T1000 (cell line): ENCODE results near the gene CDC42EP2.

Experiments
- DNase-seq: peaks from one replicate; lab custom pipeline; 2025; ENCODE audit warnings: mixed read lengths; lab: John Stamatoyannopoulos, UW

Gene CDC42EP2

GRCh38 chr11:65298131-65298535 lies 16.5 kb upstream of the CDC42EP2 start:
- DNase-seq = no peak

GRCh38 chr11:65298655-65299179 lies 15.9 kb upstream of the CDC42EP2 start:
- no peak for DNase-seq

GRCh38 chr11:65300621-65301275 lies 13.9 kb upstream of the CDC42EP2 start:
- no peak for DNase-seq

GRCh38 chr11:65301491-65302329 lies 13.0 kb upstream of the CDC42EP2 start:
- DNase-seq = no peak

- no peak for DNase-seq
These were observed 11.1 kb upstream of the CDC42EP2 start for GRCh38 chr11:65303555-65303954.

- no peak for DNase-seq
These were observed 10.6 kb upstream of the CDC42EP2 start for GRCh38 chr11:65304110-65304509.

GRCh38 chr11:65304613-65305012 lies 10.1 kb upstream of the CDC42EP2 start:
- DNase-seq = no peak

- no peak for DNase-seq
These were observed 9.0 kb upstream of the CDC42EP2 start for GRCh38 chr11:65305501-65306268.

- no peak for DNase-seq
These were observed 7.1 kb upstream of the CDC42EP2 start for GRCh38 chr11:65307298-65308229.

GRCh38 chr11:65308281-65308891 lies 6.3 kb upstream of the CDC42EP2 start:
- DNase-seq = no peak

GRCh38 chr11:65309006-65309405 lies 5.7 kb upstream of the CDC42EP2 start:
- DNase-seq = no peak

GRCh38 chr11:65310215-65310614 lies 4.5 kb upstream of the CDC42EP2 start:
- DNase-seq = no peak

- no peak for DNase-seq
These were observed 3.9 kb upstream of the CDC42EP2 start for GRCh38 chr11:65310736-65311135.

GRCh38 chr11:65311170-65311678 lies 3.4 kb upstream of the CDC42EP2 start:
- DNase-seq = peak; percentile 89

- peak; percentile 82 for DNase-seq
These were observed 669 bp downstream of the CDC42EP2 start for GRCh38 chr11:65315204-65315865.

- DNase-seq = no peak
These were observed 1.2 kb downstream of the CDC42EP2 start for GRCh38 chr11:65315866-65316226.

- peak; percentile 26 for DNase-seq
These were observed 1.8 kb downstream of the CDC42EP2 start for GRCh38 chr11:65316227-65317024.

- no peak for DNase-seq
These were observed 2.5 kb downstream of the CDC42EP2 start for GRCh38 chr11:65317025-65317786.
